Astrocyte (in vitro differentiated cells and primary cell): ENCODE data around the gene MLLT1. TPM values are rescaled to one million over a fixed set of nuclear protein-coding genes. Genes with fewer than 3 reads are reported as not detected.

Experiments used
- DNase-seq: peaks from one replicate; pipeline ENCODE4 v3.0.0-alpha.2; 2010; ENCODE audit warnings: low read depth
- FAIRE-seq: peaks from 2 replicates; lab custom pipeline; 2011; peaks lifted over from hg19 to GRCh38; lab: Jason Lieb, UNC
- H2AFZ ChIP-seq: 2 replicates; pipeline ENCODE4 v1.6.0; 2012; ENCODE audit warnings: low read depth, low read length, inconsistent platforms
- H3K27ac ChIP-seq: 2 replicates; pipeline ENCODE4 v1.5.1; 2011; ENCODE audit warnings: low read depth, low read length, inconsistent platforms
- H3K27me3 ChIP-seq: 2 replicates; pipeline ENCODE4 v1.6.0; 2011; ENCODE audit warnings: low read length, inconsistent platforms; ENCODE audit not compliant: insufficient read depth
- H3K36me3 ChIP-seq: 2 replicates; pipeline ENCODE4 v1.5.1; 2011; ENCODE audit warnings: low read length, inconsistent platforms; ENCODE audit not compliant: insufficient read depth
- H3K4me1 ChIP-seq: 2 replicates; pipeline ENCODE4 v1.5.1; 2011; ENCODE audit warnings: low read length, inconsistent platforms; ENCODE audit not compliant: insufficient read depth
- H3K4me2 ChIP-seq: 2 replicates; pipeline ENCODE4 v1.6.0; 2012; ENCODE audit warnings: low read length, inconsistent platforms
- H3K4me3 ChIP-seq: 2 replicates; pipeline ENCODE4 v1.5.1; 2011; ENCODE audit warnings: low read depth, mild to moderate bottlenecking, low read length, inconsistent platforms; ENCODE audit not compliant: insufficient read depth
- H3K79me2 ChIP-seq: 2 replicates; pipeline ENCODE4 v1.6.0; 2012; ENCODE audit warnings: mild to moderate bottlenecking, low read length, inconsistent platforms; ENCODE audit not compliant: insufficient read depth
- H3K9ac ChIP-seq: 2 replicates; pipeline ENCODE4 v1.6.0; 2012; ENCODE audit warnings: mild to moderate bottlenecking, low read length, inconsistent platforms
- H3K9me3 ChIP-seq: 2 replicates; pipeline ENCODE4 v1.5.1; 2012; ENCODE audit warnings: low read depth, mild to moderate bottlenecking, low read length, inconsistent platforms; ENCODE audit not compliant: insufficient read depth
- H4K20me1 ChIP-seq: 2 replicates; pipeline ENCODE4 v1.6.0; 2012; ENCODE audit warnings: low read length, inconsistent platforms; ENCODE audit not compliant: insufficient read depth
- H3K27ac Mint-ChIP-seq: one replicate; pipeline ENCODE4 v1.8.0; 2021; ENCODE audit warnings: mild to moderate bottlenecking, mixed read lengths; ENCODE audit not compliant: unreplicated experiment
- H3K27me3 Mint-ChIP-seq: one replicate; pipeline ENCODE4 v1.8.0; 2021; ENCODE audit warnings: low read depth, mixed read lengths; ENCODE audit not compliant: unreplicated experiment
- H3K36me3 Mint-ChIP-seq: one replicate; pipeline ENCODE4 v1.8.0; 2021; ENCODE audit warnings: low read depth, mixed read lengths; ENCODE audit not compliant: unreplicated experiment
- H3K4me1 Mint-ChIP-seq: one replicate; pipeline ENCODE4 v1.8.0; 2021; ENCODE audit warnings: low read depth, mixed read lengths; ENCODE audit not compliant: unreplicated experiment
- H3K4me3 Mint-ChIP-seq: one replicate; pipeline ENCODE4 v1.8.0; 2021; ENCODE audit warnings: mild to moderate bottlenecking, moderate library complexity, mixed read lengths; ENCODE audit not compliant: unreplicated experiment
- H3K9me3 Mint-ChIP-seq: one replicate; pipeline ENCODE4 v1.8.0; 2021; ENCODE audit warnings: mild to moderate bottlenecking, mixed read lengths; ENCODE audit not compliant: unreplicated experiment
- EZH2 ChIP-seq: IDR thresholded peaks from 2 replicates; pipeline ENCODE4 v1.6.1; 2012; ENCODE audit warnings: mild to moderate bottlenecking, low read length, inconsistent platforms; ENCODE audit not compliant: insufficient read depth
- total RNA-seq: library from RNA; stranded (reverse); gene quantifications from 2 replicates; pipeline ENCODE4 v1.2.1, GENCODE V29; 2021
- TF ChIP-seq, protein P1 (sequence below): IDR thresholded peaks from 2 replicates; pipeline ENCODE4 v1.5.1; 2011; ENCODE audit warnings: low read depth, mild to moderate bottlenecking, inconsistent platforms, low read length, moderate library complexity; ENCODE audit not compliant: insufficient read depth

The MLLT1 gene
- total RNA-seq, 1 donor from 2014 or later, result 46.0 TPM

- H3K36me3 ChIP-seq, result no peaks in the 10 kb centered on the region
- Mint-ChIP-seq H3K27me3 (peaks cover 7% of the 10 kb centered on the region), H3K4me1 (no peaks in the 10 kb centered on the region), H3K4me3 (no peak overlapping the region), H3K9me3 (peaks cover 2% of the 10 kb centered on the region), H3K36me3 (no peaks in the 10 kb centered on the region), H3K27ac (no peak overlapping the region)
- no peak overlapping the region for H3K4me2 ChIP-seq
- no peaks in the 10 kb centered on the region for H3K4me1 ChIP-seq
- DNase-seq (no peak), FAIRE-seq (no peak)
- no peak overlapping the region for H3K9ac ChIP-seq
- TF ChIP-seq, protein P1, sequence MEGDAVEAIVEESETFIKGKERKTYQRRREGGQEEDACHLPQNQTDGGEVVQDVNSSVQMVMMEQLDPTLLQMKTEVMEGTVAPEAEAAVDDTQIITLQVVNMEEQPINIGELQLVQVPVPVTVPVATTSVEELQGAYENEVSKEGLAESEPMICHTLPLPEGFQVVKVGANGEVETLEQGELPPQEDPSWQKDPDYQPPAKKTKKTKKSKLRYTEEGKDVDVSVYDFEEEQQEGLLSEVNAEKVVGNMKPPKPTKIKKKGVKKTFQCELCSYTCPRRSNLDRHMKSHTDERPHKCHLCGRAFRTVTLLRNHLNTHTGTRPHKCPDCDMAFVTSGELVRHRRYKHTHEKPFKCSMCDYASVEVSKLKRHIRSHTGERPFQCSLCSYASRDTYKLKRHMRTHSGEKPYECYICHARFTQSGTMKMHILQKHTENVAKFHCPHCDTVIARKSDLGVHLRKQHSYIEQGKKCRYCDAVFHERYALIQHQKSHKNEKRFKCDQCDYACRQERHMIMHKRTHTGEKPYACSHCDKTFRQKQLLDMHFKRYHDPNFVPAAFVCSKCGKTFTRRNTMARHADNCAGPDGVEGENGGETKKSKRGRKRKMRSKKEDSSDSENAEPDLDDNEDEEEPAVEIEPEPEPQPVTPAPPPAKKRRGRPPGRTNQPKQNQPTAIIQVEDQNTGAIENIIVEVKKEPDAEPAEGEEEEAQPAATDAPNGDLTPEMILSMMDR, result no peak
- no peak for TF ChIP-seq EZH2
- H3K4me3 ChIP-seq, result no peak overlapping the region
- H2AFZ ChIP-seq, result no peak overlapping the region
- no peaks in the 10 kb centered on the region for H3K9me3 ChIP-seq
- H3K27ac ChIP-seq, result no peak overlapping the region
- no peaks in the 10 kb centered on the region for H4K20me1 ChIP-seq
- H3K27me3 ChIP-seq, result no peaks in the 10 kb centered on the region
- H3K79me2 ChIP-seq, result no peaks in the 10 kb centered on the region
These were observed 98.7 kb downstream of the MLLT1 start for GRCh38 chr19:6181119-6181518.

GRCh38 chr19:6173190-6173589, 106.6 kb downstream of the MLLT1 start:
- Histone ChIP-seq H3K27me3 (peaks cover 2% of the 10 kb centered on the region), H3K4me2 (no peak overlapping the region), H3K79me2 (no peaks in the 10 kb centered on the region), H3K36me3 (no peaks in the 10 kb centered on the region), H3K9ac (no peak overlapping the region), H3K4me1 (no peaks in the 10 kb centered on the region), H3K27ac (no peak overlapping the region), H3K9me3 (no peaks in the 10 kb centered on the region), H2AFZ (no peak overlapping the region), H4K20me1 (no peaks in the 10 kb centered on the region), H3K4me3 (no peak overlapping the region)
- DNase-seq (no peak), FAIRE-seq (no peak)
- H3K36me3 Mint-ChIP-seq, result no peaks in the 10 kb centered on the region
- H3K27ac Mint-ChIP-seq, result no peak overlapping the region
- H3K4me3 Mint-ChIP-seq, result no peak overlapping the region
- TF ChIP-seq, protein P1, result no peak
- no peak for TF ChIP-seq EZH2
- peaks cover 9% of the 10 kb centered on the region for H3K27me3 Mint-ChIP-seq
- H3K9me3 Mint-ChIP-seq, result peaks cover 8% of the 10 kb centered on the region
- no peaks in the 10 kb centered on the region for H3K4me1 Mint-ChIP-seq

DNA sequence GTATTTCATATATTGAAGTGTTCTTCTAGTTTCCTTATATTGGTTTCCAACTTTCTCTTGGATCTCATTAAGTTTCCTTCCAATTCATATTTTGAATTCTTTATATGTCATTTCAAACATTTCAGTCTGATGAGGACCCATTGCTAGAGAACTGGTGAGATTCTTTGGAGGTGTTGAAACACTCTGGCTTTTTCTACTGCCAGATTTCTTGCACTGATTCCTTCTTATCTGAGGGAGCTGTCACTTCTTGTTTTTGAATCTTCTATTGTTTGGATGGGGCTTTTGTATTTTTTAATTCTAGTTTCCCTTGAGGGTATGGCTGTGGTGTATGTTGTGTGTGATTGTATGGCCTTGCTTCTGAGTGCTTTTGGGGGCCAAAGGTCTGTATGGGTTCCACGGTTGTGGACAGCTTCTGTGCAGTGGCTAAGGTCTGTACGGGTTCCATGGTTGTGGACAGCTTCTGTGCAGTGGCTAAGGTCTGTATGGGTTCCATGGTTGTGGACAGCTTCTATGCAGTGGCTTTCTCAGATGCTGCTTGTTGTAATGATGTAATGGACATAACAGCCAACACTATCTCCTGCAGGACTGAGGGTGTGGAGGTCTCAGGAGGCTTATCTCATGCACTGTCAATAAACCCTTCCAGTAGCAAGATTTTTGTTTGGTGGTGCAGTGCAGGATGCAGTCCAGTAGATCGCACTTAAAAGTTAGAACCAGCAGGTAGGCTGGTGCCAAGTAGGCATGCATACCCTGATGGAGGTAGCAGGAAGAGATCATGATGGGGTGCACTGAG, 107.5 kb downstream of the MLLT1 start:
- FAIRE-seq, result no peak
- Mint-ChIP-seq H3K4me1 (no peaks in the 10 kb centered on the region), H3K27ac (no peak overlapping the region), H3K9me3 (peaks cover 8% of the 10 kb centered on the region), H3K27me3 (peaks cover 12% of the 10 kb centered on the region), H3K36me3 (no peaks in the 10 kb centered on the region), H3K4me3 (no peak overlapping the region)
- Histone ChIP-seq H3K27me3 (peaks cover 2% of the 10 kb centered on the region), H2AFZ (no peak overlapping the region), H3K27ac (no peak overlapping the region), H3K79me2 (no peaks in the 10 kb centered on the region), H3K36me3 (no peaks in the 10 kb centered on the region), H3K9me3 (no peaks in the 10 kb centered on the region), H4K20me1 (no peaks in the 10 kb centered on the region), H3K4me2 (no peak overlapping the region), H3K9ac (no peak overlapping the region), H3K4me3 (no peak overlapping the region), H3K4me1 (no peaks in the 10 kb centered on the region)
- no peak for TF ChIP-seq EZH2
- TF ChIP-seq, protein P1, result no peak
- no peak for DNase-seq
